Gastrocnemius medialis (tissue), 4 donors: ENCODE data around the gene HTR4.

Experiments
- CTCF ChIP-seq, 5 experiments: fragments of 450-650 bp in 3 of 5; fragments of 200-600 bp in 2 of 5; sonication (generic) in 2 of 5; IDR thresholded peaks in 4 of 5; conservative IDR thresholded peaks in 1 of 5; 1 replicate in 4 of 5; 2 replicates in 1 of 5; pipeline ENCODE4 v1.5.1; 2016 to 2019; ENCODE audit warnings: antibody characterized with exemption in 5 of 5, mild to moderate bottlenecking in 3 of 5, moderate library complexity in 3 of 5
- POLR2A ChIP-seq, 2 donors: fragments of 450-650 bp; IDR thresholded peaks; one replicate each; pipeline ENCODE4 v1.6.1; 2017; ENCODE audit warnings: antibody characterized with exemption in 2 of 2, mild to moderate bottlenecking in 2 of 2, moderate library complexity in 2 of 2

GRCh38 chr5:148446611-148447010 lies 207.7 kb downstream of the HTR4 start:
- no peak for TF ChIP-seq CTCF (IDR thresholded peaks at IDR 0.05 in 4 of 5, conservative IDR thresholded peaks at IDR 0.05 in 1 of 5)
- TF ChIP-seq POLR2A (IDR thresholded peaks at IDR 0.05): no peak
